HG02970 (cell line): ENCODE results near the gene ZBTB20.

ENCODE experiments used
- ATAC-seq: cut with Tn5 transposase; IDR thresholded peaks from one replicate; pipeline ENCODE4 v1.9.1; 2021; ENCODE audit warnings: mild to moderate bottlenecking, moderate library complexity, moderate number of reproducible peaks; ENCODE audit not compliant: unreplicated experiment, low FRiP score

The ZBTB20 gene

DNA sequence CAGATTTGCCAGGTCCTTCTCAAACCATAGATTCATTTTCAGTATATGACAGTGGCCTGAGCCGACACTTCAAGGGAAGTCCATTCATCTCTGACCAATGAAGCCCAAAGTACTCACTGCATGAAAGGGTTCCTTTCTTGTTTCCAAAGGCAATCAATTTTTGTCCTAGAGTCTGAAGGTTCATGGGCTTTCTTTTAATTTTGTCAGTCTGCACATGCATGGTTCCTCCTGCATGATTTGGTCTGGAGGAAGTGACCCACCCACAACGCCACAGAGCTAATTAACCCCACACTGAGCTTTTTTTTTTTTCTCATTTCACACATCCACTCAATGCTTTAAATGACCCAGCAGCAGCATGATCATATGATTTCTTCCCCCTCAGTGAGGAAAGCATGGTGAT, 636.9 kb downstream of the ZBTB20 start:
- no peak for ATAC-seq

GRCh38 chr3:114509756-114510155, 637.3 kb downstream of the ZBTB20 start:
- no peak for ATAC-seq

DNA sequence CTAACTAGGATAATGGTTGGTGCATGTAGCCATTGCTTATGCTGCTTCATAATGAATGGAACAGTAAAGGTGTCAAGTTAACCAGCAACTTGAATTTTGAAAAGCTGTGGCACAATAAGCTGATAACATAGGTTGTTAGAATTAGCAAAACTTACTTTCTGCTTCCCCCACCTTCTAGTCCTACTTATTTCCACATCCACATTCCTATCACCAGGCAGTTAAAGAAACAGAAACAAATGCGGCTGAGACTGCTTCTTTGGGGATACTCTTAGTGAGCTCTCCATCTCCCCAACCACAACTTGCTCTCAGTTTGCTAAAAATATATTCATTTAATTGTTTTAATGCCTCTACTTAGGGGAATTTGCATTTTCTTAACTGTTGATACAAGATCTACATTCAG, 638.1 kb downstream of the ZBTB20 start:
- ATAC-seq = no peak

DNA sequence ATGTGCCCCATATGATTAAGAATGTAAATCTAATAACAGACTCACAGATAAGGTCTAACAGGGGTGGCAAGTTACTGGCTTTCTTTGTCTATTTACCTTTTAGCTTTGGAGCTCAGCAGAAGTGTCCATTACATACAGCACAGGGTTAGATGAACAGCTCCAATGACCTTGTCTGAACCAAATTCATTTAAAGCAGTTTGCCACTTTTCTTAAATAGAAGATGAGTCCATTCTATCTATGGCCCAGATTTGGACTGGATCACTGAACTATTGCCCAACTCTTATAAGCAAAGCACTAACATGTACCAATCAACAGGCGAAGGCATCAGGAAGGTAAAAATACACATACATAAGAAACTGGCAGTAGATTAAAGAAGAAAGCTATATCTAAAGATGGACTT, 638.9 kb downstream of the ZBTB20 start:
- ATAC-seq = no peak

- ATAC-seq = no peak
Observed at GRCh38 chr3:114506591-114507300, 640.3 kb downstream of the ZBTB20 start.

DNA sequence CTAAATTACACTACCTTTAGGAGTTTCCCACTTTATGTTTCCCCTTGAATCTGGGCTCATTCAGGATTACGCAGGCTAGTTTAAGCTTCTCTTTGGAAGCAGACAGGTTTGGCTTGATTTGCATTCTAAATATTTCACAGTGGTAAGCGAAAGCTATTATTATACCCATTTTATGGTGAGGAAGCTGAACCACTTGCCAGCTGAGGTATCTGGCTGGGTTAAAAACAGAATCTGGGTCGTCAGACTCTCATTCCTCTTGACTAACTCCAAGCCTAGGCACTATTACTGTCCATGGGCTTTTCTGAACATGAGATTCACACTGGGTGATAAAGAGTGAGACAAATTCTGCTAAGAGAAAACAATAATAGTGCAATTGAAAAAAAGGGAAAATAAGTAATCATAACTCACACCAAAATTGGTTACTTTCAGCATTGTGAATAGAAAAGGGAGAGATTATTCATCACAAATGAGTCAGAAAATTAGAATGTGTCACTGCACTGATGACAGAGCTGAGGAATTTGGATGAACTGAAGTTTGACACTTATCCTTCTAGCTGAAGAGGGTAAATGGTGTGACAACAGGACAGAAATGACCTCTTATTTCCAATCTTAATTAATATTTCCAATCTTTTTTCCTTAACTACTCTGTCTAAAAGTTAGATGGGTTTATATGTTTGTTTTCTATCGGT, 642.0 kb downstream of the ZBTB20 start:
- ATAC-seq = no peak

DNA sequence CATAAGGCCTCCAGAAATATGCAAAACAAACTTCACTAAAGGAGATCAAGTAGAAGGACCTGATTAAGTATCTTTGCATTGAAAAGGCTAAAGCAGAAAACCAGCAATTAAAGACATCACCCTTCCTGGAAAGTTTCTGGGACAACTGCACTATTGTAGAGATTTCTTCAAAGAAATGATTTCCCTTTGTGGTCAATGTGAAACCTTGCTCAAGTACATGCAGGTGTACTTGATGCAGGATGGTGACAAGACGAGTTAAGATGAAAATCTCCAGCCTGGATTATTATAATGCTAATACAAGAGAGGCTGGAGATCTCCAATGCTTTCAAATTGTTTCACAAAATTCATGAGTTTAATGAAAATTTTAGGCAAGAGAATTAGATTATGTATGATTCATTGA, 644.9 kb downstream of the ZBTB20 start:
- ATAC-seq = no peak

GRCh38 chr3:114499976-114500375, 647.1 kb downstream of the ZBTB20 start:
- no peak for ATAC-seq

DNA sequence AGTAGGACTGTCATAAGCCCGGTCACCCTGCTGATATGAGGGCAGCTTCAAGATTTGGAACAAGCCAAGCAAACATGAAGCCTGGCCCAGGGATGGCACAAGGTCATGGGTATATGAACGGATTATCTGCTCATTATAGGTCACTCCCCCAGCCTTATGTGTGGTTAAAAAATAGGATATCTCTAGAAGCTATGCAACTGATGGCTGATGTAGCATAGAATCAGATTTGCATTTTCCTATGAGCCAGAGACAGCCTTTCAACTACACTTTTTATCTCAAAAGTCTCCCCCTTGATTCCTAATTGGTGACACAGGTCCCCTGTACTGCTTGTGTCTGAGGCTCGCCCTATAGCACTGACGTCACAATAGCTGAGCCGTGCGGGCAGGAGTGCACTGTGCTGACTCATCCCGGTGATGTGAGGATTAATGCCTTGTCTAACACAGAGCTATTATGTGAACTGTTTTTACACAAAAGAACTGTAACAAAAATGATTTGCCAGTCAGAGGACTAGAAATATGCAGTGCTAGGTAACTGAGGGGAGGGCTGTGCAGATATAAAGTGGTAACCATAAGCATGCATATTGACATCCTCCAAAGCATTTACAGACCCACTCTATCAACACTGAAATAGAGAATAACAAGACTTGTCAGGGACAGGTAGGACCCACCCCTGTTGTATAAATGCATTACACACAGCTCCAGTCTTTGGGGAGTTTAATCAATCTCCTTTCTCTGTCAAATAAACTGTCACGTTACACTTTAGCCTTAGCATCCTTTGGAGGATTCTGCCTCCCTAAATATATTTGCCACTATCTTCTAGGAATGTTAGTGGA, 648.3 kb downstream of the ZBTB20 start:
- no peak for ATAC-seq

DNA sequence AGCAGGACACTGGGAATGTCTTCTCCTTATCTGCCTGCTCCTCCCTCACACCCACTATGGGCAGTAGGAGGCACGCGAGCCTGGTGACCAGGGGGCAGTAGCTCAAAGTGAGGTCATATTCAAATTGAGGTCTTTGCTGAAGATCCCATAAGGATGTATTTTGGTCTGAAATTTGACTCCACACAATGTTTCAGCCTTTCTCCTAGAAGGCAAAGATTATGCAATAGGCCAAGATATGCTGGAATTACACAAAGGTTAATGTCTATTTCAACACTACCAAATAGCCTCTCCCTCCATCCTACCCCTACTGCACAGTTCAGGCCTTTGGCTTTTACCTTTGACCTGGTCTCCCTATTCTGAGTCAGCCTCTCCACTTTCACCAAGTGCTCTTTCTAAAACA, 650.2 kb downstream of the ZBTB20 start:
- no peak for ATAC-seq

- ATAC-seq = no peak
Observed at GRCh38 chr3:114496466-114496865, 650.6 kb downstream of the ZBTB20 start.

- no peak for ATAC-seq
Observed at GRCh38 chr3:114496021-114496434, 651.1 kb downstream of the ZBTB20 start.

GRCh38 chr3:114494498-114494897, 652.6 kb downstream of the ZBTB20 start:
- no peak for ATAC-seq

GRCh38 chr3:114490829-114491228, 656.3 kb downstream of the ZBTB20 start:
- ATAC-seq = no peak

- no peak for ATAC-seq
Observed at GRCh38 chr3:114487502-114487901, 659.6 kb downstream of the ZBTB20 start.

- ATAC-seq = no peak
Observed at GRCh38 chr3:114484919-114485318, 662.2 kb downstream of the ZBTB20 start.

DNA sequence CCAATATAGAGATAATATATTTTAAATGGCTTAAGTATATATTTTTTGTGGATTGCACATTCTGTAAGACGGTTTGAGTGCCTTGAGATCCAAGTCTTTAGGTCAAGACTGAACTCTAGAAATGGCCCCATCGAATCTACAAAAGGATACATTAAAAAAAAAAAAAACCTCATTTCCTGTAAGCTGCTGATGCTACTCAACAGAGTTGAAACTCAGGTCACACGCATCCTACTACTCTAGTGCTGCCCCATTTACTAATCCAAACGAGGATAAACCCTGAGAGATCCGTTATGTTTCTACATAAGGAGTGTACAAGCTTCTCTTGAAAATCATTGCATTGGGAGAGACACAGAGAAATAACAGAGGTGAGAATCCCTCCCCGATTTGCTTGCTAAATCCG, 666.0 kb downstream of the ZBTB20 start:
- no peak for ATAC-seq

GRCh38 chr3:114480442-114480841, 666.6 kb downstream of the ZBTB20 start:
- ATAC-seq = no peak

DNA sequence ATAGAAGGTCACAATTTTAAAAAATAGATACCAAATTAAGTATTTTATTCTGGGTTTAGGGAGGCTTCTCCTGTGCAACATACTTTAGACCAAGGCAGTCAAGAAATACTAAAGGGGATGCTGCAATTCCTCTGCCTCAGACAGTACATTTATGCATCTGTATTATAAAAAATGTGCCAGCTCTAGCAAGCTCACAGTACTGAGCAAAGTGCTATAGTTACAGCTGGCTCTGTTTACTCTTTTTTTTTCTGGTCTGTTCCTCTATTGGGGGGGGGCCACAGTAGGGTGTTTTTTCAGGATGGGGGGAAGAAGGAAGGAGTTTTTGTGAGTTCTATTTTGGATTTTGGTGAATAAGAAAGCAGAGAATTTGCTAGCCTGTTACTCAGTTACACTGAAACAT, 668.3 kb downstream of the ZBTB20 start:
- ATAC-seq = no peak

DNA sequence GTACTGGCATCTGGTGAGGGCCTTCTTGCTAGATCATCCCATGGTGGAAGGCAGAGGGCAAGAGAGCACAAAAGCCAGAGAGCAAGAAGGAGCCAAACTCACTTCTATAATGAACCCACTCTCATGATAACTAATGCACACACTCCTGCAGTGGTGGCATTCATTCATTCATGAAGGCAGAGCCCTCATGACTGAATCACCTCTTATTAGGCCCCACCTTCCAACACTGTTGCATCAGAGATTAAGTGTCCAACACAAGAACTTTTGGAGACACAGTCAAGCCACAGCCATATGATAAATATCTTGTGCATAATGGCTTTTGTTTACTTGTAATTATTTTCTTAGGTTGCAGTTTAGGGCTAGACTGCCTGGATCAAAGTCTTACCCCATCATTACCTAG, 670.6 kb downstream of the ZBTB20 start:
- no peak for ATAC-seq

GRCh38 chr3:114471478-114471877, 675.6 kb downstream of the ZBTB20 start:
- ATAC-seq = no peak
